DND-41 (cell line): ENCODE data around the gene PSAP.

Experiments used
- CTCF ChIP-seq: IDR thresholded peaks from 2 replicates; pipeline ENCODE4 v1.5.1; 2012; ENCODE audit warnings: borderline replicate concordance, low read length, moderate library complexity, mild to moderate bottlenecking; ENCODE audit not compliant: poor library complexity, severe bottlenecking; ENCODE audit errors: extremely low read depth
- EZH2 ChIP-seq: IDR thresholded peaks from 3 replicates; pipeline ENCODE4 v1.6.1; 2012; ENCODE audit warnings: borderline replicate concordance, low read depth, mild to moderate bottlenecking, moderate library complexity, low read length, inconsistent platforms; ENCODE audit not compliant: severe bottlenecking

GRCh38 chr10:71860243-71861029 lies 9.4 kb upstream of the PSAP start:
- TF ChIP-seq CTCF = no peak
- TF ChIP-seq EZH2 = no peak
